PC-3 (cell line): ENCODE results near the gene ARAP3. TPM values are rescaled to one million over a fixed set of nuclear protein-coding genes. Genes with fewer than 3 reads are reported as not detected.
"Not testable (repeated sequence)": the region's sequence is repeated elsewhere in the genome, so short reads cannot be mapped to it uniquely, and the experiment has no call there.

Source experiments
- ATAC-seq: fragments of 200-7000 bp; cut with Tn5 transposase; 2 replicates; pipeline ENCODE4 v1.9.1; 2020; ENCODE audit warnings: mild to moderate bottlenecking, moderate library complexity
- BruUV-seq: library from RNA; stranded (reverse); fragments of 400-500 nt; replicated peaks from 2 replicates; lab custom pipeline; 2021; lab: Mats Ljungman, UMichigan
- CTCF ChIA-PET: fragments of 300-600 bp; sonication (Branson Sonifier 250); formaldehyde crosslinking; loops from one replicate; lab custom pipeline; 2022; ENCODE audit warnings: antibody characterized with exemption; lab: Charles Lee
- POLR2A ChIA-PET: fragments of 300-600 bp; sonication (Branson Sonifier 250); formaldehyde crosslinking; loops from one replicate; lab custom pipeline; 2022; ENCODE audit warnings: antibody characterized with exemption; ENCODE audit not compliant: unreplicated experiment; lab: Charles Lee
- DNase-seq: peaks from one replicate; pipeline ENCODE4 v3.0.0-alpha.2; 2015
- H2AFZ ChIP-seq: fragments of 300-600 bp; sonication (generic); 2 replicates; pipeline ENCODE4 v1.6.0; 2016; ENCODE audit warnings: antibody characterized with exemption, low read length
- H3F3A ChIP-seq: fragments of 300-600 bp; sonication (generic); one replicate; pipeline ENCODE4 v1.6.0; 2017; ENCODE audit warnings: antibody characterized with exemption, low read length, control low read depth, mild to moderate bottlenecking; ENCODE audit not compliant: unreplicated experiment
- H3K27ac ChIP-seq: fragments of 300-600 bp; sonication (generic); 2 replicates; pipeline ENCODE4 v1.5.1; 2016; ENCODE audit warnings: mild to moderate bottlenecking, low read length
- H3K27me3 ChIP-seq: fragments of 300-600 bp; sonication (generic); 2 replicates; pipeline ENCODE4 v1.6.1; 2016; ENCODE audit warnings: low read length, mixed read lengths
- H3K36me3 ChIP-seq: fragments of 300-600 bp; sonication (generic); 2 replicates; pipeline ENCODE4 v1.6.1; 2016; ENCODE audit warnings: low read depth, mixed run types, low read length, mixed read lengths
- H3K4me1 ChIP-seq: fragments of 300-600 bp; sonication (generic); 2 replicates; pipeline ENCODE4 v1.5.1; 2016; ENCODE audit warnings: low read length; ENCODE audit not compliant: insufficient read depth
- H3K4me2 ChIP-seq: fragments of 300-600 bp; sonication (generic); 2 replicates; pipeline ENCODE4 v1.6.0; 2016; ENCODE audit warnings: low read length
- H3K4me3 ChIP-seq: fragments of 300-600 bp; sonication (generic); 2 replicates; pipeline ENCODE4 v1.5.1; 2016; ENCODE audit warnings: mild to moderate bottlenecking, low read length, mixed read lengths
- H3K79me2 ChIP-seq: fragments of 300-600 bp; sonication (generic); 2 replicates; pipeline ENCODE4 v1.6.1; 2017; ENCODE audit warnings: low read length, mixed read lengths
- H3K9ac ChIP-seq: fragments of 300-600 bp; sonication (generic); 2 replicates; pipeline ENCODE4 v1.6.0; 2016; ENCODE audit warnings: mild to moderate bottlenecking, low read length
- H3K9me2 ChIP-seq: fragments of 300-600 bp; sonication (generic); replicated peaks from 2 replicates; pipeline ENCODE4 v1.6.1; 2016; ENCODE audit warnings: mixed run types, low read length, mixed read lengths
- H3K9me3 ChIP-seq: fragments of 300-600 bp; sonication (generic); 2 replicates; pipeline ENCODE4 v1.6.1; 2016; ENCODE audit warnings: low read length, mixed read lengths
- H4K20me1 ChIP-seq: fragments of 300-600 bp; sonication (generic); 2 replicates; pipeline ENCODE4 v1.6.1; 2016; ENCODE audit warnings: low read length, mixed read lengths
- EZH2 ChIP-seq: fragments of 300-600 bp; sonication (generic); IDR thresholded peaks from one replicate; pipeline ENCODE4 v1.6.1; 2017; ENCODE audit warnings: antibody characterized with exemption, mild to moderate bottlenecking, low read length; ENCODE audit not compliant: unreplicated experiment
- EZH2phosphoT487 ChIP-seq: fragments of 300-600 bp; sonication (generic); IDR thresholded peaks from 2 replicates; pipeline ENCODE4 v1.6.1; 2018; ENCODE audit warnings: mild to moderate bottlenecking, antibody characterized with exemption, low read length, borderline replicate concordance
- intact Hi-C: fragments of 100-400 bp; cut with micrococcal nuclease; formaldehyde crosslinking; loops from 2 replicates; pipeline ENCODE4 v1.9.0; 2023
- total RNA-seq: library from RNA; depleted of rRNA; stranded (reverse); fragments of >200 nt; gene quantifications from 2 replicates; pipeline ENCODE4 v1.2.3, GENCODE V29; 2014
- TF ChIP-seq, protein P1 (sequence below): fragments of 300-600 bp; sonication (generic); conservative IDR thresholded peaks from 2 replicates; pipeline ENCODE4 v1.5.1; 2017; ENCODE audit warnings: antibody characterized with exemption, low read depth, mild to moderate bottlenecking, low read length

ARAP3 gene
- total RNA-seq, 1 experiment from 2014 or later = 7.1 TPM

DNA sequence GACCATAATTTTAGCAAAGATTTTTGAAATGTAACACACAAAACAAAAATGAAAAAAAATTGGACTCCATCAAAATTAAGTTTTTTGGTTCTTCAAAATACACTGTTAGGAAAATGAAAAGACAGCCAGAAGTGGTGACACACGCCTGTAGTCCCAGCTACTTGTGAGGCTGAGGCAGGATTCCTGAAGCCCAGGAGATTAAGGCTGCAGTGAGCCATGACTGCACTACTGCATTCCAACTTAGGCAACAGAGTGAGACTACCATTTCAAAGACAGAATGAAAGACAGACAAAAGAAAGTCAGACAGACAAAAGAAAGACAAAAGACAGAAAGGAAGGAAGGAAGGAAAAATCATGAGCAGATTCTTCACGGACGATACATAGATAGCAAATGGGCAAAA is 70.7 kb downstream of the ARAP3 start:
- CTCF ChIA-PET = no interaction called here
- H3K4me2 ChIP-seq = no peak overlapping the region
- H3K9me3 ChIP-seq = no peaks in the 10 kb centered on the region
- no peaks in the 10 kb centered on the region for H3F3A ChIP-seq
- intact Hi-C loops = no loop called here
- DNase-seq (no peak), ATAC-seq (no peak)
- no peaks in the 10 kb centered on the region for H3K27me3 ChIP-seq
- H3K4me1 ChIP-seq = peaks cover 6% of the 10 kb centered on the region; the same call in 1 of the 2 replicates
- no peak overlapping the region for H3K4me3 ChIP-seq
- H3K9me2 ChIP-seq = no peaks in the 10 kb centered on the region
- peaks cover 32% of the 10 kb centered on the region for H4K20me1 ChIP-seq
- no TSS peak for BruUV-seq
- H3K27ac ChIP-seq = no peak overlapping the region
- H3K9ac ChIP-seq = no peak overlapping the region
- POLR2A ChIA-PET = no interaction called here
- peaks cover 99% of the 10 kb centered on the region for H3K79me2 ChIP-seq
- no peak overlapping the region for H2AFZ ChIP-seq
- TF ChIP-seq EZH2phosphoT487 (no peak), EZH2 (no peak)
- TF ChIP-seq, protein P1, sequence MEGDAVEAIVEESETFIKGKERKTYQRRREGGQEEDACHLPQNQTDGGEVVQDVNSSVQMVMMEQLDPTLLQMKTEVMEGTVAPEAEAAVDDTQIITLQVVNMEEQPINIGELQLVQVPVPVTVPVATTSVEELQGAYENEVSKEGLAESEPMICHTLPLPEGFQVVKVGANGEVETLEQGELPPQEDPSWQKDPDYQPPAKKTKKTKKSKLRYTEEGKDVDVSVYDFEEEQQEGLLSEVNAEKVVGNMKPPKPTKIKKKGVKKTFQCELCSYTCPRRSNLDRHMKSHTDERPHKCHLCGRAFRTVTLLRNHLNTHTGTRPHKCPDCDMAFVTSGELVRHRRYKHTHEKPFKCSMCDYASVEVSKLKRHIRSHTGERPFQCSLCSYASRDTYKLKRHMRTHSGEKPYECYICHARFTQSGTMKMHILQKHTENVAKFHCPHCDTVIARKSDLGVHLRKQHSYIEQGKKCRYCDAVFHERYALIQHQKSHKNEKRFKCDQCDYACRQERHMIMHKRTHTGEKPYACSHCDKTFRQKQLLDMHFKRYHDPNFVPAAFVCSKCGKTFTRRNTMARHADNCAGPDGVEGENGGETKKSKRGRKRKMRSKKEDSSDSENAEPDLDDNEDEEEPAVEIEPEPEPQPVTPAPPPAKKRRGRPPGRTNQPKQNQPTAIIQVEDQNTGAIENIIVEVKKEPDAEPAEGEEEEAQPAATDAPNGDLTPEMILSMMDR = no peak
- H3K36me3 ChIP-seq = no peaks in the 10 kb centered on the region; the same call in 1 of the 2 replicates

DNA sequence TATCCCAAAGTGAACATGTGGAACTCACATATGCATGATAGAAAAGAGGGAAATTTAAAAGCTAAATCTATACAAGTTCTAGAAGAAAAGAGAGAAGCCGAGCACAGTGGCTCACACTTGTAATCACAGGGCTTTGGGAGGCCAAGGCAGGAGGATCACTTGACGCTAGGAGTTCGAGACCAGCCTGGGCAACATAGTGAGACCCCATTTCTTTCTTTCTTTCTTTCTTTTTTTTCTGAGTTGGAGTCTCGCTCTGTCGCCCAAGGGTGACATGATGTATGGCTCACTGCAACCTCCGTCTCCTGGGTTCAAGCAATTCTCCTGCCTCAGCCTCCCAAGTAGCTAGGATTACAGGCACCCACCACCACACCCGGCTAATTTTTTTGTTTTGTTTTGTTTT is 72.1 kb downstream of the ARAP3 start:
- H3K27ac ChIP-seq, H3K9me2 ChIP-seq, H3K4me1 ChIP-seq, H3K27me3 ChIP-seq, DNase-seq, ATAC-seq, H2AFZ ChIP-seq, H3K36me3 ChIP-seq, POLR2A ChIA-PET, H3K4me3 ChIP-seq, BruUV-seq, CTCF ChIA-PET, H3K9me3 ChIP-seq, H3K4me2 ChIP-seq, intact Hi-C loops, H3K9ac ChIP-seq, H3F3A ChIP-seq: not testable (repeated sequence)
- Histone ChIP-seq H4K20me1 (peaks cover 25% of the 10 kb centered on the region), H3K79me2 (peaks cover 99% of the 10 kb centered on the region)

DNA sequence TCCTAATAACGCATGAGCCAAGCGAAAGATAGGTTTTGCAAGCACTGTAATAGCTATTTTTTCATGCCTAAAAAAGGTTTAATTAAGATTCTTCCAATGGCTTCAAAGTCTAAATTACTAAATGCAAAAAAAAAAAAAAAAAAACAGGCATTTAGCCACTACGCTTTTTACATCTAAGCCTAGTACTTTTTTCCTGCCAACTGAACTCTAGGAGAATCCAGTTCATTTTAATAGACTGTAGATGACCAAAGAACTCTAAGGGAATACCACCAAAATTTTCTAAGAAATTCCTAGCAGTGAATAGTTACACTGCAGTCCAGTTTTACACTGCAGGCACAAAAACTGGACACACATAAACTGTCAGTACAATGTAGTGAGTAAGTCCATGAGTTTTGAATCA is 73.0 kb downstream of the ARAP3 start:
- H3K36me3 ChIP-seq = no peaks in the 10 kb centered on the region; the same call in 1 of the 2 replicates
- no peak for ATAC-seq
- no peak overlapping the region for H3K4me3 ChIP-seq
- TF ChIP-seq EZH2phosphoT487 (no peak), EZH2 (no peak)
- TF ChIP-seq, protein P1 = no peak
- POLR2A ChIA-PET = interaction anchor here (0.7 kb wide), 2 partner anchors 16 to 24 kb away, joined by 4 to 16 read pairs; no protein-coding TSS in a partner anchor
- DNase-seq = no peak
- H3K9ac ChIP-seq = no peak overlapping the region
- no peak overlapping the region for H3K27ac ChIP-seq
- no peaks in the 10 kb centered on the region for H3K9me3 ChIP-seq
- H3F3A ChIP-seq = no peaks in the 10 kb centered on the region
- no peaks in the 10 kb centered on the region for H3K9me2 ChIP-seq
- no peak overlapping the region for H2AFZ ChIP-seq
- intact Hi-C loops = no loop called here
- BruUV-seq = no TSS peak
- H3K4me1 ChIP-seq = peaks cover 16% of the 10 kb centered on the region
- CTCF ChIA-PET = interaction anchor here (1.1 kb wide), 1 partner anchor 17 kb away, joined by 3 read pairs; no protein-coding TSS in a partner anchor
- peaks cover 99% of the 10 kb centered on the region for H3K79me2 ChIP-seq
- H4K20me1 ChIP-seq = peaks cover 20% of the 10 kb centered on the region
- no peak overlapping the region for H3K4me2 ChIP-seq
- H3K27me3 ChIP-seq = no peaks in the 10 kb centered on the region
